ENCODE data around the gene CEP20.

CEP20 gene

GRCh38 chr16:15864939-15865338, 23.5 kb downstream of the CEP20 start:
- TF ChIP-seq CTCF (IDR thresholded peaks at IDR 0.05; ENCODE audit: low read length, missing control alignments): no peak
- no peak for DNase-seq (ENCODE audit: low read depth)
- H3K4me3 ChIP-seq (replicated peaks; ENCODE audit: low read depth, low read length): no peak overlapping the region

- no peak for DNase-seq (ENCODE audit: low read depth)
- no peak overlapping the region for H3K4me3 ChIP-seq (replicated peaks; ENCODE audit: low read depth, low read length)
- no peak for TF ChIP-seq CTCF (IDR thresholded peaks at IDR 0.05; ENCODE audit: low read length, missing control alignments)
These were observed 26.4 kb downstream of the CEP20 start for GRCh38 chr16:15861996-15862395.

GRCh38 chr16:15858921-15859668, 29.3 kb downstream of the CEP20 start:
- TF ChIP-seq CTCF (IDR thresholded peaks at IDR 0.05; ENCODE audit: low read length, missing control alignments): no peak
- H3K4me3 ChIP-seq (replicated peaks; ENCODE audit: low read depth, low read length): no peak overlapping the region
- no peak for DNase-seq (ENCODE audit: low read depth)

GRCh38 chr16:15857724-15858560, 30.5 kb downstream of the CEP20 start:
- peak overlapping the region; percentile 32 for H3K4me3 ChIP-seq (replicated peaks; ENCODE audit: low read depth, low read length)
- TF ChIP-seq CTCF (IDR thresholded peaks at IDR 0.05; ENCODE audit: low read length, missing control alignments): no peak
- DNase-seq (ENCODE audit: low read depth): peak; percentile 29

- TF ChIP-seq CTCF (IDR thresholded peaks at IDR 0.05; ENCODE audit: low read length, missing control alignments): no peak
- H3K4me3 ChIP-seq (replicated peaks; ENCODE audit: low read depth, low read length): peak within 1 kb of the TSS; percentile 32
- DNase-seq (ENCODE audit: low read depth): no peak
These were observed 31.3 kb downstream of the CEP20 start, which contains the start of gene MYH11 for GRCh38 chr16:15856901-15857698. Gene MYH11, minus strand, starts transcription at chr16:15857028. Its CDS starts 18,776 bp downstream, at chr16:15838252.

- no peak for DNase-seq (ENCODE audit: low read depth)
- no peak for TF ChIP-seq CTCF (IDR thresholded peaks at IDR 0.05; ENCODE audit: low read length, missing control alignments)
- no peak overlapping the region for H3K4me3 ChIP-seq (replicated peaks; ENCODE audit: low read depth, low read length)
These were observed 32.2 kb downstream of the CEP20 start for GRCh38 chr16:15856182-15856581.
